DOHH2 (cell line): ENCODE data around the gene ENKUR.

Experiments used
- CTCF ChIP-seq: fragments of 200-600 bp; sonication (generic); IDR thresholded peaks from one replicate; pipeline ENCODE4 v1.5.1; 2014; ENCODE audit warnings: antibody characterized with exemption, mild to moderate bottlenecking, low read depth, low read length; ENCODE audit not compliant: poor library complexity, severe bottlenecking
- EZH2phosphoT487 ChIP-seq: fragments of 200-600 bp; sonication (generic); IDR thresholded peaks from 2 replicates; pipeline ENCODE4 v1.6.1; 2017; ENCODE audit warnings: borderline replicate concordance, mild to moderate bottlenecking, antibody characterized with exemption, low read length, moderate library complexity, mixed read lengths

- TF ChIP-seq CTCF (no peak), EZH2phosphoT487 (no peak)
Measured at GRCh38 chr10:25059990-25060389, 44.0 kb upstream of the ENKUR start.
